K562 (cell line): ENCODE results near the gene PAFAH2. TPM values are rescaled to one million over a fixed set of nuclear protein-coding genes. Genes with fewer than 3 reads are reported as not detected.

Experiments used
- CCNT2 ChIP-seq: IDR thresholded peaks from 2 replicates; pipeline ENCODE4 v1.6.1; 2011; ENCODE audit warnings: borderline replicate concordance, low read depth, mild to moderate bottlenecking, moderate library complexity, mixed read lengths, low read length; ENCODE audit not compliant: insufficient read length; ENCODE audit errors: extremely low read depth
- CREM ChIP-seq: IDR thresholded peaks from 2 replicates; pipeline ENCODE4 v1.6.1; 2014; ENCODE audit warnings: antibody characterized with exemption, low read depth
- ETV5 ChIP-seq: sonication (generic); formaldehyde crosslinking; IDR thresholded peaks from 2 replicates; pipeline ENCODE4 v1.4.0; 2020; ENCODE audit warnings: low read depth, mild to moderate bottlenecking, missing genetic modification reagents
- FOXA3 ChIP-seq, 2 experiments: fragments of 450-650 bp in 1 of 2; sonication (generic) in 1 of 2; formaldehyde crosslinking; IDR thresholded peaks in 1 of 2; conservative IDR thresholded peaks in 1 of 2; 2 replicates each; pipeline versions ENCODE4 v1.4.0 to v1.8.0; 2020 to 2022; ENCODE audit warnings: mild to moderate bottlenecking in 2 of 2, missing genetic modification reagents in 1 of 2
- MAFK ChIP-seq: IDR thresholded peaks from 2 replicates; pipeline ENCODE4 v1.6.1; 2011; ENCODE audit warnings: low read length, improper control_type of control experiment
- MTA3 ChIP-seq: fragments of 450-650 bp; formaldehyde crosslinking; IDR thresholded peaks from 2 replicates; pipeline ENCODE4 v1.6.1; 2017; ENCODE audit warnings: mild to moderate bottlenecking, borderline replicate concordance
- NR3C1 ChIP-seq: sonication (generic); formaldehyde crosslinking; IDR thresholded peaks from 2 replicates; pipeline ENCODE4 v1.8.1; 2022; ENCODE audit warnings: missing genetic modification reagents
- POLR3A ChIP-seq: IDR thresholded peaks from 2 replicates; pipeline ENCODE4 v1.6.1; 2011; ENCODE audit warnings: borderline replicate concordance, mild to moderate bottlenecking, moderate library complexity; ENCODE audit not compliant: insufficient read length, insufficient read depth; ENCODE audit errors: extremely low read depth
- PYGO2 ChIP-seq: fragments of 450-650 bp; IDR thresholded peaks from 2 replicates; pipeline ENCODE4 v1.6.1; 2016; ENCODE audit warnings: mild to moderate bottlenecking, missing genetic modification characterization, moderate library complexity, missing compliant biosample characterization
- SRSF7 ChIP-seq: fragments of 200-400 bp; formaldehyde crosslinking; optimal IDR thresholded peaks from 2 replicates; pipeline ENCODE3; 2017; ENCODE audit warnings: mild to moderate bottlenecking, low read depth, low read length
- ZNF12 ChIP-seq: sonication (generic); formaldehyde crosslinking; IDR thresholded peaks from 2 replicates; pipeline ENCODE4 v1.4.0; 2020; ENCODE audit warnings: mild to moderate bottlenecking, missing genetic modification reagents
- ZNF121 ChIP-seq: sonication (generic); formaldehyde crosslinking; conservative IDR thresholded peaks from 2 replicates; pipeline ENCODE4 v1.8.0; 2022; ENCODE audit warnings: missing genetic modification reagents
- polyA plus RNA-seq, 8 experiments: library from polyadenylated mRNA; depleted of rRNA in 4 of 8; stranded (reverse) in 5 of 8; unstranded in 3 of 8; fragments of >200 nt; fragmentation: Nextera tagmentation in 2 of 8; fragmentation: Illumina TruSeq in 1 of 8; extraction: Ambion mirVana in 2 of 8; extraction: Trizol in 1 of 8; gene quantifications; 2 replicates each; pipeline versions ENCODE4 v1.2.1 to v1.2.3, GENCODE V29; 2011 to 2014; ENCODE audit warnings: inconsistent platforms in 1 of 8, missing spikeins in 1 of 8
- total RNA-seq, 7 experiments: library from RNA; depleted of rRNA in 6 of 7; stranded (reverse); fragments of >200 nt in 6 of 7; fragmentation: Illumina TruSeq in 2 of 7; extraction: Trizol in 2 of 7; gene quantifications; 2 replicates each; pipeline versions ENCODE4 v1.2.1 to v1.2.3, GENCODE V29; 2011 to 2021; ENCODE audit warnings: low replicate concordance in 1 of 7
- TF ChIP-seq, protein P1 (sequence below), 2 experiments: fragments of 450-650 bp in 1 of 2; sonication (generic) in 1 of 2; formaldehyde crosslinking in 1 of 2; IDR thresholded peaks; 2 replicates each; pipeline versions ENCODE4 v1.7.1 to v1.9.0; 2016 to 2022; ENCODE audit warnings: inconsistent platforms in 1 of 2, mild to moderate bottlenecking in 1 of 2, missing genetic modification reagents in 1 of 2
- TF ChIP-seq, protein P2 (sequence below): fragments of 450-650 bp; formaldehyde crosslinking; IDR thresholded peaks from 2 replicates; pipeline ENCODE4 v1.4.0; 2020; ENCODE audit warnings: mild to moderate bottlenecking, moderate library complexity
- TF ChIP-seq, protein P3 (sequence below): fragments of 450-650 bp; IDR thresholded peaks from 2 replicates; pipeline ENCODE4 v1.6.1; 2016

The PAFAH2 gene
- total and polyA plus RNA-seq, 9 of the 15 experiments (the other 6 are each of a cell fraction or from before 2014, with no cell fraction given): 4.2 to 10.9 (median 6.8) TPM

DNA sequence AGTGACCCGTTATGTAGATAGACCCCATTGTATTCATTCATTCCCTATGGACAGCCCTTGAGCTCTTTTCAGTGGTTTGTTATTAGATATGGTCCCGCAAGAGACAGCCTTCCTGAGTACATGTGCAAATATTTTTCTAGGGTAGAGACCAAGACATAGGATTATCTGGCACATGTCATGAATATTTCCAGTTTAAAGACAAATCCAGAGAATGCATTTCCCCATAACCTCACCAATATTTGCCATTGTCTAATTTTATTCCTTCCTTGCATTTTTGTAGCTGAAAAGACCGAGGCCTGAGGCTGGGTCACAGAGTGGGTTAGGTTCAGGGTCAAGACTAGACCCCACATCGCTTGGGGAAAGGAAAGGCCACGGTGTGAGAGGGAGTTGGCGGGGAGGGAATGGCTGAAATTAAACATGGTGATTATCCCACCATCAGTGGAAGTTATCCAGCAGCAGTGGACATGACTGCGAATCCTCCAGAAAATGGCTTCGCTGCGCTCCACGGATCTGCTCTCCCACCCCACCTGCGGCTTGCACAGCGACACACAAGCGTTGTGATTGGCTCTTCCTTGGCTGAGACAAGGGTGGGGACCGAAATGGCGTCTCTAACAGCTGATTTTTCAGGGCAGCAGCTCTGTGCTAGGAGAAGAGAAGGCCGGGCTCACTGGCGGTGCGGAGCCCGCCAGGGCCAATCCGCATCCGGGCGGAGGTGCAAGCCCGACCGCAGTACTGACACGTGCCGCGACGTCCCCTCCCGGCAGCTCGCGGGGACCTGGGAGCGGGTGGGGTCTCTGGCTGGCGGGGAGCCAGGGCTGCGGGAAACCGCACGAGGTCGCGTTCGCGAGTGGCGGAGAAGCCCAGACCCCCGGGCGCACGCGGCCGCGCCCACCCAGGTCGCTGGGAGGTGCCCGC lies 75.5 kb downstream of the PAFAH2 start (continued):
- TF ChIP-seq, protein P1, sequence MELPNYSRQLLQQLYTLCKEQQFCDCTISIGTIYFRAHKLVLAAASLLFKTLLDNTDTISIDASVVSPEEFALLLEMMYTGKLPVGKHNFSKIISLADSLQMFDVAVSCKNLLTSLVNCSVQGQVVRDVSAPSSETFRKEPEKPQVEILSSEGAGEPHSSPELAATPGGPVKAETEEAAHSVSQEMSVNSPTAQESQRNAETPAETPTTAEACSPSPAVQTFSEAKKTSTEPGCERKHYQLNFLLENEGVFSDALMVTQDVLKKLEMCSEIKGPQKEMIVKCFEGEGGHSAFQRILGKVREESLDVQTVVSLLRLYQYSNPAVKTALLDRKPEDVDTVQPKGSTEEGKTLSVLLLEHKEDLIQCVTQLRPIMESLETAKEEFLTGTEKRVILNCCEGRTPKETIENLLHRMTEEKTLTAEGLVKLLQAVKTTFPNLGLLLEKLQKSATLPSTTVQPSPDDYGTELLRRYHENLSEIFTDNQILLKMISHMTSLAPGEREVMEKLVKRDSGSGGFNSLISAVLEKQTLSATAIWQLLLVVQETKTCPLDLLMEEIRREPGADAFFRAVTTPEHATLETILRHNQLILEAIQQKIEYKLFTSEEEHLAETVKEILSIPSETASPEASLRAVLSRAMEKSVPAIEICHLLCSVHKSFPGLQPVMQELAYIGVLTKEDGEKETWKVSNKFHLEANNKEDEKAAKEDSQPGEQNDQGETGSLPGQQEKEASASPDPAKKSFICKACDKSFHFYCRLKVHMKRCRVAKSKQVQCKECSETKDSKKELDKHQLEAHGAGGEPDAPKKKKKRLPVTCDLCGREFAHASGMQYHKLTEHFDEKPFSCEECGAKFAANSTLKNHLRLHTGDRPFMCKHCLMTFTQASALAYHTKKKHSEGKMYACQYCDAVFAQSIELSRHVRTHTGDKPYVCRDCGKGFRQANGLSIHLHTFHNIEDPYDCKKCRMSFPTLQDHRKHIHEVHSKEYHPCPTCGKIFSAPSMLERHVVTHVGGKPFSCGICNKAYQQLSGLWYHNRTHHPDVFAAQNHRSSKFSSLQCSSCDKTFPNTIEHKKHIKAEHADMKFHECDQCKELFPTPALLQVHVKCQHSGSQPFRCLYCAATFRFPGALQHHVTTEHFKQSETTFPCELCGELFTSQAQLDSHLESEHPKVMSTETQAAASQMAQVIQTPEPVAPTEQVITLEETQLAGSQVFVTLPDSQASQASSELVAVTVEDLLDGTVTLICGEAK (IDR thresholded peaks at IDR 0.05): no peak
- TF ChIP-seq, protein P1 (CRISPR knock-in tag; IDR thresholded peaks at IDR 0.05): no peak
- no peak for TF ChIP-seq MTA3
- no peak for TF ChIP-seq CCNT2
- TF ChIP-seq NR3C1: 0 out of 2 replicates have a peak, but pooled peaks have one; percentile 29
- TF ChIP-seq ZNF121 (CRISPR knock-in tag): no peak
- TF ChIP-seq FOXA3 (CRISPR knock-in tag; conservative IDR thresholded peaks at IDR 0.05 in 1 of 2, IDR thresholded peaks at IDR 0.05 in 1 of 2): no peak
- TF ChIP-seq, protein P2, sequence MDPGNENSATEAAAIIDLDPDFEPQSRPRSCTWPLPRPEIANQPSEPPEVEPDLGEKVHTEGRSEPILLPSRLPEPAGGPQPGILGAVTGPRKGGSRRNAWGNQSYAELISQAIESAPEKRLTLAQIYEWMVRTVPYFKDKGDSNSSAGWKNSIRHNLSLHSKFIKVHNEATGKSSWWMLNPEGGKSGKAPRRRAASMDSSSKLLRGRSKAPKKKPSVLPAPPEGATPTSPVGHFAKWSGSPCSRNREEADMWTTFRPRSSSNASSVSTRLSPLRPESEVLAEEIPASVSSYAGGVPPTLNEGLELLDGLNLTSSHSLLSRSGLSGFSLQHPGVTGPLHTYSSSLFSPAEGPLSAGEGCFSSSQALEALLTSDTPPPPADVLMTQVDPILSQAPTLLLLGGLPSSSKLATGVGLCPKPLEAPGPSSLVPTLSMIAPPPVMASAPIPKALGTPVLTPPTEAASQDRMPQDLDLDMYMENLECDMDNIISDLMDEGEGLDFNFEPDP (CRISPR knock-in tag): no peak
- no peak for TF ChIP-seq MAFK
- TF ChIP-seq, protein P3, sequence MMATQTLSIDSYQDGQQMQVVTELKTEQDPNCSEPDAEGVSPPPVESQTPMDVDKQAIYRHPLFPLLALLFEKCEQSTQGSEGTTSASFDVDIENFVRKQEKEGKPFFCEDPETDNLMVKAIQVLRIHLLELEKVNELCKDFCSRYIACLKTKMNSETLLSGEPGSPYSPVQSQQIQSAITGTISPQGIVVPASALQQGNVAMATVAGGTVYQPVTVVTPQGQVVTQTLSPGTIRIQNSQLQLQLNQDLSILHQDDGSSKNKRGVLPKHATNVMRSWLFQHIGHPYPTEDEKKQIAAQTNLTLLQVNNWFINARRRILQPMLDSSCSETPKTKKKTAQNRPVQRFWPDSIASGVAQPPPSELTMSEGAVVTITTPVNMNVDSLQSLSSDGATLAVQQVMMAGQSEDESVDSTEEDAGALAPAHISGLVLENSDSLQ: no peak
- no peak for TF ChIP-seq PYGO2 (tag)
- TF ChIP-seq ETV5: no peak
- TF ChIP-seq SRSF7: no peak
- 0 out of 2 replicates have a peak, but pooled peaks have one; percentile 33 for TF ChIP-seq ZNF12
- no peak for TF ChIP-seq CREM
- no peak for TF ChIP-seq POLR3A
